PFSK-1 (cell line): ENCODE measurements around the gene PGAP6.

Experiments
- FOXP2 ChIP-seq: optimal IDR thresholded peaks from 2 replicates; pipeline ENCODE3; 2011; ENCODE audit warnings: borderline replicate concordance, control low read depth, inconsistent platforms; ENCODE audit not compliant: insufficient read depth; ENCODE audit errors: extremely low read length, extremely low read depth
- POLR2AphosphoS5 ChIP-seq: IDR thresholded peaks from 2 replicates; pipeline ENCODE4 v1.6.1; 2012; ENCODE audit warnings: low read depth, mild to moderate bottlenecking, control low read depth, low read length, moderate library complexity
- REST ChIP-seq, 2 experiments: IDR thresholded peaks; 2 replicates each; pipeline versions ENCODE4 v1.6.1 to v1.8.0; 2011 to 2012; ENCODE audit warnings: low read depth in 2 of 2, low read length in 2 of 2, control low read depth in 1 of 2, inconsistent platforms in 1 of 2, mild to moderate bottlenecking in 1 of 2, moderate library complexity in 1 of 2; ENCODE audit not compliant: insufficient read depth in 1 of 2
- SIN3A ChIP-seq: IDR thresholded peaks from 2 replicates; pipeline ENCODE4 v1.6.1; 2012; ENCODE audit warnings: mild to moderate bottlenecking, low read length, moderate library complexity, borderline replicate concordance; ENCODE audit not compliant: insufficient read depth
- TAF1 ChIP-seq: IDR thresholded peaks from 2 replicates; pipeline ENCODE4 v1.6.1; 2012; ENCODE audit warnings: low read length, control low read depth, borderline replicate concordance; ENCODE audit not compliant: insufficient read depth

The PGAP6 gene

GRCh38 chr16:351804-352520 is 29.8 kb downstream of the PGAP6 start:
- TF ChIP-seq POLR2AphosphoS5 = no peak
- TF ChIP-seq FOXP2 = no peak
- no peak for TF ChIP-seq TAF1
- no peak for TF ChIP-seq SIN3A
- no peak for TF ChIP-seq REST (IDR thresholded peaks at IDR 0.05; ENCODE audit: insufficient read depth in 1 of 2, low read depth in 2 of 2, low read length in 2 of 2)

- no peak for TF ChIP-seq TAF1
- TF ChIP-seq POLR2AphosphoS5 = no peak
- TF ChIP-seq SIN3A = no peak
- no peak for TF ChIP-seq FOXP2
- no peak for TF ChIP-seq REST (IDR thresholded peaks at IDR 0.05; ENCODE audit: insufficient read depth in 1 of 2, low read depth in 2 of 2, low read length in 2 of 2)
Measured at GRCh38 chr16:350203-350602, 31.6 kb downstream of the PGAP6 start.

- no peak for TF ChIP-seq REST (IDR thresholded peaks at IDR 0.05; ENCODE audit: insufficient read depth in 1 of 2, low read depth in 2 of 2, low read length in 2 of 2)
- TF ChIP-seq POLR2AphosphoS5 = no peak
- no peak for TF ChIP-seq FOXP2
- no peak for TF ChIP-seq TAF1
- TF ChIP-seq SIN3A = no peak
Measured at GRCh38 chr16:349211-349610, 32.6 kb downstream of the PGAP6 start.

- no peak for TF ChIP-seq SIN3A
- TF ChIP-seq FOXP2 = no peak
- TF ChIP-seq TAF1 = no peak
- TF ChIP-seq REST (IDR thresholded peaks at IDR 0.05; ENCODE audit: insufficient read depth in 1 of 2, low read depth in 2 of 2, low read length in 2 of 2) = no peak
- TF ChIP-seq POLR2AphosphoS5 = no peak
Measured at GRCh38 chr16:347203-347602, 34.6 kb downstream of the PGAP6 start.

- TF ChIP-seq SIN3A (no peak), FOXP2 (no peak), TAF1 (no peak), POLR2AphosphoS5 (no peak), REST (IDR thresholded peaks at IDR 0.05; ENCODE audit: insufficient read depth in 1 of 2, low read depth in 2 of 2, low read length in 2 of 2) (no peak)
Measured at GRCh38 chr16:346587-346986, 35.2 kb downstream of the PGAP6 start.
